Suprapubic skin (tissue), 4 donors: Measurements from ENCODE around the gene TELO2. TPM values are rescaled to one million over a fixed set of nuclear protein-coding genes. Genes with fewer than 3 reads are reported as not detected.

ENCODE experiments used
- DNase-seq, 2 donors: peaks; one replicate each; pipeline ENCODE4 v3.0.0-alpha.2; 2019; ENCODE audit warnings: low spot score in 2 of 2
- H3K27ac ChIP-seq: fragments of 200-600 bp; sonication (generic); one replicate; pipeline ENCODE4 v1.5.1; 2019
- H3K27me3 ChIP-seq: fragments of 200-600 bp; sonication (generic); one replicate; pipeline ENCODE4 v1.5.1; 2019
- H3K36me3 ChIP-seq: fragments of 200-600 bp; sonication (generic); one replicate; pipeline ENCODE4 v1.5.1; 2019
- H3K4me1 ChIP-seq: fragments of 200-600 bp; sonication (generic); one replicate; pipeline ENCODE4 v1.5.1; 2019
- H3K4me3 ChIP-seq: fragments of 200-600 bp; sonication (generic); one replicate; pipeline ENCODE4 v1.5.1; 2019; ENCODE audit warnings: mild to moderate bottlenecking
- H3K9me3 ChIP-seq: fragments of 200-600 bp; sonication (generic); one replicate; pipeline ENCODE4 v1.5.1; 2019
- CTCF ChIP-seq, 2 donors: fragments of 200-600 bp in 1 of 2; fragments of 450-650 bp in 1 of 2; sonication (generic) in 1 of 2; IDR thresholded peaks; one replicate each; pipeline ENCODE4 v1.5.1; 2016 to 2019; ENCODE audit warnings: antibody characterized with exemption in 2 of 2, mild to moderate bottlenecking in 1 of 2, moderate library complexity in 1 of 2
- EP300 ChIP-seq: sonication (generic); formaldehyde crosslinking; IDR thresholded peaks from one replicate; pipeline ENCODE4 v1.6.1; 2017; ENCODE audit warnings: antibody characterized with exemption
- POLR2A ChIP-seq, 2 donors: fragments of 450-650 bp; IDR thresholded peaks; one replicate each; pipeline ENCODE4 v1.6.1; 2017; ENCODE audit warnings: antibody characterized with exemption in 2 of 2, mild to moderate bottlenecking in 2 of 2, moderate library complexity in 2 of 2
- POLR2AphosphoS5 ChIP-seq, 3 donors: sonication (generic); formaldehyde crosslinking; IDR thresholded peaks; one replicate each; pipeline ENCODE4 v1.6.1; 2017; ENCODE audit warnings: antibody characterized with exemption in 3 of 3
- WGBS: methylation state at CpG from one replicate; pipeline ENCODE4 v1.1.5; 2018; 5-methylcytosine and 5-hydroxymethylcytosine counted together
- total RNA-seq, 4 donors: library from RNA; depleted of rRNA; stranded (reverse); fragments of >200 nt; gene quantifications; one replicate each; pipeline ENCODE4 v1.1.0, GENCODE V29; 2016

Gene TELO2
- total RNA-seq, 4 donors from 2014 or later: 28.1 to 86.1 (median 35.2) TPM

DNA sequence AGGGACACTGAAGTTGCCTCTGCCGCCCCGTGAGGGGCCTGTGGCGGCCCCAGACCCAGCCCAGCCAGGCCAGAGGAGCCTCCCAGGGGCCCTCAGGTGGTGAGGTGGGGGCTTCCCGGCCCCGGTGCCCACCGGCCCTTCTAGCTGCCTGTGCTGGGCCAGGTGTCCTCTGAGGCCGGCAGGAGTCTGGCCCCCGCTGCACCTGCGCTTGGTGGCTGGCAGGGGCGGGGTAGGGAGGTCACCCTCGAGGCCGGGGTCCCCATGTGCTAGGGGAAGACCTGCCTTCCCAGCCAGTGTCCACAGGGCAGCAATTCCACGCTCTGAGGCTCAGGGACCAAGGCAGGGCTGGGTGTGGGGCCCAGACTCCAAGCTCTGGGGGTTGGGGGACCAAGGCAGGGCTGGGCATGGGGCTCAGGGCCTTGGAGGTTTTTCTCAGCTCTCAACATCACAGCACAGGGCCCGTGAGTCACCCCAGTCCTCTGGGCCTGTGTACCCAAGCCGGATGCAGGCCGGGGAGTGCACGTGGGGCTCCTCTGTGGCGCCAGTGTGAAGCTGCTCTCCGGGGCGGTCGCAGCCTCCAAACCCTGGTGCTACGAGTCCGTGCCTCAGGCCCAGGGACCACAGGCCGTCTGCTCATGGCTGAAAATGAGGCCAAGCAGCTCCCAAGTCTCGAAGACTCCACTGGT is 47.5 kb upstream of the TELO2 start:
- 96% methylated on average over 9 of the region's 25 CpGs for WGBS
- Histone ChIP-seq H3K27ac (no peak overlapping the region), H3K9me3 (no peaks in the 10 kb centered on the region), H3K4me3 (no peak overlapping the region), H3K36me3 (peaks cover 55% of the 10 kb centered on the region), H3K4me1 (no peaks in the 10 kb centered on the region), H3K27me3 (no peaks in the 10 kb centered on the region)
- DNase-seq: no peak
- TF ChIP-seq POLR2AphosphoS5 (IDR thresholded peaks at IDR 0.05) (no peak), EP300 (no peak), POLR2A (IDR thresholded peaks at IDR 0.05) (no peak), CTCF (IDR thresholded peaks at IDR 0.05) (no peak)

- H3K27me3 ChIP-seq: no peaks in the 10 kb centered on the region
- TF ChIP-seq POLR2A (IDR thresholded peaks at IDR 0.05) (no peak), CTCF (IDR thresholded peaks at IDR 0.05) (no peak), POLR2AphosphoS5 (IDR thresholded peaks at IDR 0.05) (no peak), EP300 (no peak)
- 91% methylated on average over 6 of the region's 41 CpGs for WGBS
- no peak overlapping the region for H3K27ac ChIP-seq
- peaks cover 64% of the 10 kb centered on the region for H3K36me3 ChIP-seq
- DNase-seq: no peak
- no peak overlapping the region for H3K4me3 ChIP-seq
- no peaks in the 10 kb centered on the region for H3K4me1 ChIP-seq
- no peaks in the 10 kb centered on the region for H3K9me3 ChIP-seq
These were observed 46.7 kb upstream of the TELO2 start for GRCh38 chr16:1446296-1447080.

- no peaks in the 10 kb centered on the region for H3K27me3 ChIP-seq
- no peaks in the 10 kb centered on the region for H3K4me1 ChIP-seq
- TF ChIP-seq POLR2A (IDR thresholded peaks at IDR 0.05): no peak
- no peak for TF ChIP-seq EP300
- TF ChIP-seq POLR2AphosphoS5 (IDR thresholded peaks at IDR 0.05): no peak
- no peak overlapping the region for H3K27ac ChIP-seq
- WGBS: 98% methylated on average over 6 of the region's 11 CpGs
- DNase-seq: no peak
- no peaks in the 10 kb centered on the region for H3K9me3 ChIP-seq
- no peak overlapping the region for H3K4me3 ChIP-seq
- peaks cover 79% of the 10 kb centered on the region for H3K36me3 ChIP-seq
These were observed 45.2 kb upstream of the TELO2 start for GRCh38 chr16:1447965-1448364.

DNA sequence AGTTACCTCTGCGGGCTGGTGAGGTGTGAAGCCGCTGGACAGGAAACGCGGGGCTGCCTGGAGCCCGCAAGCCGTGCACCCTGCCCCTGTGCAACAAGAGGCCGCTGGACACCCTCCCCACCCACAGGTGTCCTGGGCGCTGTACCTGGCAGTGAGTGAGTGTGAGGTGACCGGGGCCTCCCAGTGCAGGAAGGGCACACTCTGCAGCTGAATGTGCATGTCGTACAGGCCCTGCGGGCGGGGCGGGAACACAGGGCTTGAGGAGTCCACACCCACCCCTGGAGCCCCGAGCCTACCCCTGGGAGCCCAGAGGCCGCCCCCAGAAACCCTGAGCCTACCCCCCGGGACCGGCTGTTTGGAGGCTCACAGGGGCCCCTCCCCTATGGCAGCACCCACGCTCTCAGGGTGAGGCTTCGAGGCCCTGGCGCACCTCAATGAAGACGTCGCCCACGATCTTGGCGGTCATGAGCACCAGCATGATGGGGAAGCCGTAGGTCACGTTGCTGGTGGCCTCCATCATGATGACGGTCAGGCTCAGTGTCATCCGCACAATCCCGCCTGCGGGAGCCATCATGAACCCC is 44.5 kb upstream of the TELO2 start:
- Histone ChIP-seq H3K27ac (no peak overlapping the region), H3K36me3 (peaks cover 85% of the 10 kb centered on the region), H3K27me3 (no peaks in the 10 kb centered on the region), H3K9me3 (no peaks in the 10 kb centered on the region), H3K4me3 (no peak overlapping the region), H3K4me1 (no peaks in the 10 kb centered on the region)
- no peak for DNase-seq
- WGBS: 90% methylated on average over 6 of the region's 30 CpGs
- TF ChIP-seq CTCF (IDR thresholded peaks at IDR 0.05) (no peak), EP300 (no peak), POLR2A (IDR thresholded peaks at IDR 0.05) (no peak), POLR2AphosphoS5 (IDR thresholded peaks at IDR 0.05) (no peak)

DNA sequence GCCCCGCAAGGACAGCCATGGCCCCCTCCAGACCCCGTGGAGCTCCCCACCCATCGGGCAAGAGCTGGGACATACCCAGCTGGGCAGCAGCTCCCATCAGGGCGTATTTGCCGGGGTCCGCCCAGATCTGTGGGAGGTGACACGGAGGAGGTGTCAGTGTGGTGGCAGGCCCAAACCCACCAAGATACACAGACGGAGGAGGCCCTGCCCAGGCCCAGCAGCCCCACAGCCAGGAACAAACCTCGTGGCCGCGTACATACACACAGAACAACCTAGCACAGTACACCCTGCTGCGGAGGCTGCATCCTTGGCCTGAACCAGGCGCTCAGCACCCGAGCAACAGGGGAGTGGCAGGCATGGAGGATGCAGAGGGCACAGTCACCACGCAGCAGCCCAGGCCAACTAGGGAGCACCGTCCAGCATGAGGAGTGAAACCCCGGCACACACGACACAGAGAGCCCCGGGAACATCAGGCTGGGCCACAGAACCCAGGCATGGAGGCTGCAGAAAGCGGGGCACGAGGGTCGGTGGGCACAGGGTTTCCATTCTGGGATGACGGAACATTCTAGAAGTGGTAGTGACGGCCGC is 43.9 kb upstream of the TELO2 start:
- no peak for TF ChIP-seq POLR2AphosphoS5 (IDR thresholded peaks at IDR 0.05)
- TF ChIP-seq EP300: no peak
- no peak for TF ChIP-seq POLR2A (IDR thresholded peaks at IDR 0.05)
- TF ChIP-seq CTCF (IDR thresholded peaks at IDR 0.05): no peak
- no peak for DNase-seq
- Histone ChIP-seq H3K4me3 (no peak overlapping the region), H3K27me3 (no peaks in the 10 kb centered on the region), H3K27ac (no peak overlapping the region), H3K36me3 (peaks cover 92% of the 10 kb centered on the region), H3K9me3 (no peaks in the 10 kb centered on the region), H3K4me1 (no peaks in the 10 kb centered on the region)
- WGBS: 98% methylated on average over 16 of the region's 25 CpGs
